Lung (tissue), 12 donors: ENCODE results near the gene IFI6. TPM values are rescaled to one million over a fixed set of nuclear protein-coding genes. Genes with fewer than 3 reads are reported as not detected.
"Not testable (repeated sequence)": the region's sequence is repeated elsewhere in the genome, so short reads cannot be mapped to it uniquely, and the experiment has no call there.

Experiments used
- ATAC-seq: fragments of 200-7000 bp; cut with Tn5 transposase; one replicate; pipeline ENCODE4 v1.9.1; 2020; ENCODE audit warnings: moderate number of reproducible peaks; ENCODE audit not compliant: insufficient read depth, low FRiP score
- DNase-seq, 3 donors: peaks; one replicate each; pipeline ENCODE4 v3.0.0-alpha.2; 2013 to 2017
- H3K27ac ChIP-seq, 2 donors: one replicate each; pipeline ENCODE4 v1.5.1; 2013; ENCODE audit warnings: mild to moderate bottlenecking in 2 of 2, moderate library complexity in 2 of 2, control low read depth in 1 of 2, inconsistent platforms in 1 of 2, low read depth in 1 of 2, low read length in 1 of 2
- H3K27me3 ChIP-seq, 3 donors: one replicate each; pipeline ENCODE4 v1.5.1; 2013; ENCODE audit warnings: low read length in 2 of 3; ENCODE audit not compliant: control insufficient read depth in 3 of 3, insufficient read depth in 3 of 3
- H3K36me3 ChIP-seq, 4 donors: one replicate each; pipeline ENCODE4 v1.5.1; 2013; ENCODE audit warnings: low read length in 4 of 4, mild to moderate bottlenecking in 1 of 4, moderate library complexity in 1 of 4; ENCODE audit not compliant: control insufficient read depth in 4 of 4, insufficient read depth in 4 of 4
- H3K4me1 ChIP-seq, 5 donors: one replicate each; pipeline ENCODE4 v1.5.1; 2013; ENCODE audit warnings: low read length in 5 of 5, mild to moderate bottlenecking in 2 of 5, moderate library complexity in 1 of 5; ENCODE audit not compliant: control insufficient read depth in 5 of 5, insufficient read depth in 5 of 5
- H3K4me3 ChIP-seq: one replicate; pipeline ENCODE4 v1.5.1; 2013; ENCODE audit warnings: mild to moderate bottlenecking, control low read depth, moderate library complexity
- H3K9ac ChIP-seq, 2 donors: one replicate each; pipeline ENCODE4 v1.5.1; 2013; ENCODE audit warnings: low read length in 2 of 2, control low read depth in 1 of 2; ENCODE audit not compliant: insufficient read depth in 1 of 2
- H3K9me3 ChIP-seq, 4 donors: one replicate each; pipeline ENCODE4 v1.5.1; 2013; ENCODE audit warnings: low read length in 3 of 4, mild to moderate bottlenecking in 1 of 4, moderate library complexity in 1 of 4; ENCODE audit not compliant: control insufficient read depth in 4 of 4, insufficient read depth in 3 of 4
- WGBS, 2 donors: extraction: QIAGEN DNeasy Blood & Tissue Kit; methylation state at CpG; one replicate each; pipeline ENCODE4 v1.1.7; 2013; 5-methylcytosine and 5-hydroxymethylcytosine counted together
- polyA plus RNA-seq, 2 donors: library from polyadenylated mRNA; stranded (reverse); fragments of 200-250 nt; gene quantifications; one replicate each; pipeline ENCODE4 v1.2.1, GENCODE V29; 2013
- total RNA-seq, 2 donors: library from RNA; depleted of rRNA in 1 of 2; stranded (reverse); fragments of >200 nt in 1 of 2; gene quantifications; one replicate each; pipeline ENCODE4 v1.2.1, GENCODE V29; 2014 to 2021
- TF ChIP-seq, protein P1 (sequence below): IDR thresholded peaks from 2 replicates; pipeline ENCODE4 v1.5.1; 2012; ENCODE audit warnings: mild to moderate bottlenecking; ENCODE audit errors: control extremely low read depth, extremely low read depth
- donor health status: control.
- donor health status: control.
- donor health status: Bipolar disorder and iron deficiency.
- donor health status: healthy.
- donor health status: DM: yes; HTN: yes; CAD: no.

IFI6 gene
- total and polyA plus RNA-seq, 4 donors, result 36.0 to 383 (median 120) TPM

DNA sequence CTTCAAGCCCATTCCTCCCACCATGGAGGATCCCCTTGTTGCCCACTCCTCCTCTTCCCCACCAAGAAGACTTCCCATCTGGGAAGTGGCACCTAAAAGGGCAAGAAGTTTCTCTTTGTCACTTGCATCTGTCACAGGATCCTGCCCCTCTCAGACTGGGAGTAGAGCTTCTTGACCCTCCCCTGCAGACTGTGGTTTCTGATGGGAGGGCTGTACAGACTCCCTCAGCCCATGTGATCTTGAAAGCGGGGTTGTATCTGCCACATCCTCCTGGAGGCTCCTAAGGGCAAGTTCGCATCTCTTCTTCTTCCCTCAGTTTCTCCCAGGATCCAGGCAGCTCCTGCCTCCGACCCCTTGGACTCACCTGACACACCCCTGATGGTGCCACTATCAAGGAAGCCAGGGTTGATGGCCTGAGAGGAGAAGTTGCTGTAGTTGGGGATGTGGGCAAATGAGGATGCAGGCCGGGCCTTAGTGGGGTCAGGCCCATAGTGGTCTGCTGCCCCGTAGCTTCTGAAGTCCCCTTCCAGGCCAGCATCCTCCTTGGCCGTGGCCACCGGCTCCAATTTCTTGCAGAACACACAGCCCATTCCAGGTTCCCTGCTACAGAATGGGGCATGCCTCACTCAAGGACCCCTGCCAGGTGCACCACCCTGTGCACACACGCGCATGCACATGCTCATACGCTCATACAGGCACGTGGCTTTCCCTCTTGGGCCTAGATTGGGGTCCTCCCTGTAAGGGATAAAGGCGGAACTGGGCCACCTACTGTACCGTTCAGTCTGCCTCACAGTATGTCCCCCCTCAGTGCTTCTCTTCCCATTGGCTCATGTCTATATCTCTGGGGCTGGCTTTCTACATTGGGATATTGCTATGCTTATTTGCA is 48.4 kb downstream of the IFI6 start:
- WGBS, 2 donors, result 76 to 82% methylated on average over 13 of the region's 13 CpGs
- TF ChIP-seq, protein P1, sequence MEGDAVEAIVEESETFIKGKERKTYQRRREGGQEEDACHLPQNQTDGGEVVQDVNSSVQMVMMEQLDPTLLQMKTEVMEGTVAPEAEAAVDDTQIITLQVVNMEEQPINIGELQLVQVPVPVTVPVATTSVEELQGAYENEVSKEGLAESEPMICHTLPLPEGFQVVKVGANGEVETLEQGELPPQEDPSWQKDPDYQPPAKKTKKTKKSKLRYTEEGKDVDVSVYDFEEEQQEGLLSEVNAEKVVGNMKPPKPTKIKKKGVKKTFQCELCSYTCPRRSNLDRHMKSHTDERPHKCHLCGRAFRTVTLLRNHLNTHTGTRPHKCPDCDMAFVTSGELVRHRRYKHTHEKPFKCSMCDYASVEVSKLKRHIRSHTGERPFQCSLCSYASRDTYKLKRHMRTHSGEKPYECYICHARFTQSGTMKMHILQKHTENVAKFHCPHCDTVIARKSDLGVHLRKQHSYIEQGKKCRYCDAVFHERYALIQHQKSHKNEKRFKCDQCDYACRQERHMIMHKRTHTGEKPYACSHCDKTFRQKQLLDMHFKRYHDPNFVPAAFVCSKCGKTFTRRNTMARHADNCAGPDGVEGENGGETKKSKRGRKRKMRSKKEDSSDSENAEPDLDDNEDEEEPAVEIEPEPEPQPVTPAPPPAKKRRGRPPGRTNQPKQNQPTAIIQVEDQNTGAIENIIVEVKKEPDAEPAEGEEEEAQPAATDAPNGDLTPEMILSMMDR, result no peak
- peak overlapping the region in 1 of 2 donors; percentile 11 for H3K27ac ChIP-seq
- no peaks in the 10 kb centered on the region for H3K9me3 ChIP-seq
- no peak for ATAC-seq
- no peaks in the 10 kb centered on the region for H3K27me3 ChIP-seq
- no peak overlapping the region for H3K9ac ChIP-seq
- no peak overlapping the region for H3K4me3 ChIP-seq
- peaks cover 0 to 5% (median 0%) of the 10 kb centered on the region in 4 donors for H3K36me3 ChIP-seq
- peaks cover 0 to 11% (median 5%) of the 10 kb centered on the region in 5 donors for H3K4me1 ChIP-seq
- DNase-seq, result no peak

DNA sequence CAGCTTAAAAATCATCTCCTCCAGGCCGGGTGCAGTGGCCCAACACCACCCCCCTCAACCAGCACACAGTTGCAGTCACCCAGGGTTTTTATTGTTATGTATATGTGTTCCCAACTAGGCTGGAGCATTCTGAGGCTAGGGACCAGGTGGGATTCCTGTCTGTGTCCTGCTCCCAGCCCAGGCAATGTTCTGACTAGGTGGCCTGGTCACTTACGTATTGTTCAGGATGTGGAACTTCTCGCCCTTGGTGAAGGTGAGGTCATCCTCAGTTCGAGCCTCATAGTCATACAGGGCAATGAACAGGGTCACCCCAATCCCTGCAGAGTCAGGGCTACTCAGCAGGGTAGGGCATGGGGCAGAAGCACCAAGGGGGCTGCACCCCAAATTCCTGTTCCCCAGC is 49.2 kb downstream of the IFI6 start:
- peaks cover 0 to 11% (median 4%) of the 10 kb centered on the region in 5 donors for H3K4me1 ChIP-seq
- H3K9me3 ChIP-seq, result no peaks in the 10 kb centered on the region
- no peak for DNase-seq
- no peak overlapping the region for H3K9ac ChIP-seq
- peak overlapping the region in 1 of 2 donors; percentile 11 for H3K27ac ChIP-seq
- WGBS, 2 donors, result 55 to 75% methylated on average over 4 of the region's 4 CpGs
- peaks cover 0 to 5% (median 0%) of the 10 kb centered on the region in 4 donors for H3K36me3 ChIP-seq
- H3K27me3 ChIP-seq, result no peaks in the 10 kb centered on the region
- TF ChIP-seq, protein P1, result no peak
- no peak overlapping the region for H3K4me3 ChIP-seq
- no peak for ATAC-seq

DNA sequence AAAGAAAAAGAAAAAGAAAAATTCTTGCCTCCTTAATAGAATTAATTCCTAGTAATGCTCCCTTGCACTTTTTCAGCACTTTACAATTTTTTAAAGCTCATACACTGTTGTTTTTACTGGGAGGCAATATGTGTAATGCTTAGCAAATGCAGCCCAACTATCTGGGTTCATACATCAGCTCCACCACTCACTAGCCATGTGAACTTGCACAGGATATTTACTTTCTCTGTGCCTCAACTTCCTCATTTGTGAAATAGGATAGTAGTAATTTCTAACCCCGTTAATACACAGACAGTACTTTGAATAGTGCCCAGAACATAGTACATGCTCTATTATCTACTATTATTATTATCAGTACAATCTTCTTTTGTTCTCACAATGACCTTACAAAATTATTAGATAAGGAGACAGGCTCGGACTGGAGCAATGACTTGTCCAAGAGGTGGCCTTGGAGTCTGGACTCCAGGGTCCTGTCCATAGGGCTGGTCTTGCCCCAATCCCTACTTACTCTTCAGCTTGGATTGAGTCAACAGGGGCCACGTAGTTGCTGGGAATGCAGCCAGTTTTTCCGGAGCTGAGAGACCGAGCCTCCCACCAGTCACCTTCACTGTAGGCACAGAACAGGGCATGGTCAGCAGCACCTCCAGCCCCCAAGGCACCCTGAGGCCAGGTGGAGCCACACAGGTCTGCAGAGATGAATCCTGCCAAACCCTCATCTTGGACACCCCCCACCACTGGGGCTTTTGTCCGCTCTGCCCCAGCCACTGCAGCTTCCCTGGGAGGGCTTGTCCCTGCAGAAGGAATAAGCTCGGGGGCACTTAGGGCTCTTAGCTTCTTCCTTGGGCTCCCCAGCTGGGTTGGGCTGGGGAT is 50.7 kb downstream of the IFI6 start:
- 50 to 65% methylated on average over 7 of the region's 7 CpGs for WGBS, 2 donors
- no peak for ATAC-seq
- Histone ChIP-seq H3K9me3 (peaks cover 0 to 2% (median 0%) of the 10 kb centered on the region in 4 donors), H3K4me1 (peaks cover 0 to 9% (median 4%) of the 10 kb centered on the region in 5 donors), H3K36me3 (peaks cover 0 to 12% (median 0%) of the 10 kb centered on the region in 4 donors), H3K27me3 (no peaks in the 10 kb centered on the region), H3K9ac (no peak overlapping the region), H3K27ac (peak overlapping the region in 1 of 2 donors; percentile 3), H3K4me3 (no peak overlapping the region)
- peak in 2 of 3 donors; percentile 46 to 64 for DNase-seq
- TF ChIP-seq, protein P1, result no peak

DNA sequence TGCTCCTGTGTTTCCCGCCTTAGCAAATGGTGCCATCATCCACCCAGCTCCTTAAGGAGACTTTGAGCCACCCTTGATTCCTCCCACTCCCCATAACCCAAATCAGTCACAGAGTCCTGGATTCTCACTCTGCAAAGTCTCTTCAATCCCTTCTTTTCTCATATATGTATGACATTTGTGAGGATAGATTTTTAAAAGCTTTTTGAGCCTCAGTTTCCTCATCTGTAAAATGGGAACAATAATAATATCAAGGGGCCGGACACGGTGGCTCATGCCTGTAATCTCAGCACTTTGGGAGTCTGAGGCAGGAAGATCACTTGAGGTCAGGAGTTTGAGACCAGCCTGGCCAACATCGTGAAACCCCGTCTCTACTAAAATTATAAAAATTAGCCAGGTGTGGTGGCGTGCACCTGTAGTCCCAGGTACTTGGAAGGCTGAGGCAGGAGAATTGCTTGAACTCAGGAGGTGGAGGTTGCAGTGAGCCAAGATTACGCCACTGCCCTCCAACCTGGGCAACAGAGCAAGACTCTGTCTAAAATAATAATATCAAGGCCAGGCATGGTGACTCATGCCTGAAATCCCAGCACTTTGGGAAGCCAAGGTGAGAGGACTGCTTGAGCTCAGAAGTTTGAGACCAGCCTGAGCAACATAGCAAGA is 52.1 kb downstream of the IFI6 start:
- not testable (repeated sequence) for ATAC-seq, DNase-seq, H3K9ac ChIP-seq, H3K9me3 ChIP-seq, H3K4me1 ChIP-seq, H3K27me3 ChIP-seq, H3K27ac ChIP-seq, H3K4me3 ChIP-seq
- WGBS, 2 donors, result 95 to 96% methylated on average over 7 of the region's 7 CpGs
- H3K36me3 ChIP-seq, result peaks cover 0 to 20% (median 0%) of the 10 kb centered on the region in 4 donors
